Measurements from ENCODE around the gene ST6GALNAC2.

GRCh38 chr17:76545918-76546555, 39.6 kb downstream of the ST6GALNAC2 start:
- TF ChIP-seq CTCF (IDR thresholded peaks at IDR 0.05) (no peak), POLR2AphosphoS5 (IDR thresholded peaks at IDR 0.05; ENCODE audit: low read depth, low read length) (no peak)

Data from Panc1 (cell line).